SK-N-SH (cell line): Measurements from ENCODE around the gene PTPN18. TPM values are rescaled to one million over a fixed set of nuclear protein-coding genes. Genes with fewer than 3 reads are reported as not detected.

Experiments used
- CTCF ChIA-PET: fragments of 300-600, 350-600 bp; formaldehyde crosslinking; extraction: SDS; loops from one replicate; lab custom pipeline; 2021; lab: Yijun Ruan, JAX
- POLR2A ChIA-PET: fragments of 350-600 bp; sonication (Branson Sonifier 250); formaldehyde crosslinking; extraction: SDS; loops from one replicate; lab custom pipeline; 2020; ENCODE audit warnings: antibody characterized with exemption, inconsistent platforms; lab: Yijun Ruan, JAX
- DNase-seq: peaks from one replicate; pipeline ENCODE4 v3.0.0; 2012
- H2AFZ ChIP-seq: fragments of 200-600 bp; sonication (generic); 2 replicates; pipeline ENCODE4 v1.8.1; 2016; ENCODE audit warnings: antibody characterized with exemption, mild to moderate bottlenecking, low read depth
- H3F3A ChIP-seq: fragments of 200-600 bp; sonication (generic); replicated peaks from 2 replicates; pipeline ENCODE3; 2016; ENCODE audit warnings: antibody characterized with exemption, mild to moderate bottlenecking; ENCODE audit not compliant: insufficient read depth
- H3K27ac ChIP-seq, 2 experiments: fragments of 200-500 bp in 1 of 2; fragments of 200-600 bp in 1 of 2; sonication (Bioruptor generic) in 1 of 2; sonication (generic), shearing (Covaris generic) in 1 of 2; 2 replicates each; pipeline versions ENCODE4 v1.5.1 to v1.6.1; 2014 to 2016; ENCODE audit warnings: low read depth in 2 of 2, inconsistent platforms in 1 of 2, low read length in 1 of 2, mild to moderate bottlenecking in 1 of 2, mixed read lengths in 1 of 2
- H3K27me3 ChIP-seq: fragments of 200-600 bp; sonication (generic), shearing (Covaris generic); 2 replicates; pipeline ENCODE4 v1.6.1; 2016; ENCODE audit warnings: mixed run types; ENCODE audit not compliant: insufficient read depth
- H3K36me3 ChIP-seq, 2 experiments: fragments of 200-500 bp in 1 of 2; fragments of 200-600 bp in 1 of 2; sonication (Bioruptor generic) in 1 of 2; sonication (generic) in 1 of 2; replicated peaks in 1 of 2; 2 replicates each; pipeline versions ENCODE3 to v1.5.1; 2014 to 2016; ENCODE audit warnings: low read length in 1 of 2, mild to moderate bottlenecking in 1 of 2; ENCODE audit not compliant: insufficient read depth in 2 of 2, control insufficient read depth in 1 of 2
- H3K4me1 ChIP-seq, 2 experiments: fragments of 200-500 bp in 1 of 2; fragments of 200-600 bp in 1 of 2; sonication (Bioruptor generic) in 1 of 2; sonication (generic), shearing (Covaris generic) in 1 of 2; 2 replicates each; pipeline versions ENCODE4 v1.5.1 to v1.6.1; 2014 to 2016; ENCODE audit warnings: low read depth in 1 of 2, low read length in 1 of 2, mixed run types in 1 of 2; ENCODE audit not compliant: insufficient read depth in 2 of 2, control insufficient read depth in 1 of 2
- H3K4me2 ChIP-seq: fragments of 200-600 bp; sonication (generic), shearing (Covaris generic); 2 replicates; pipeline ENCODE4 v1.6.1; 2017; ENCODE audit warnings: mixed run types
- H3K4me3 ChIP-seq, 2 experiments: fragments of 200-500 bp in 1 of 2; fragments of 200-600 bp in 1 of 2; sonication (Bioruptor generic) in 1 of 2; sonication (generic), shearing (Covaris generic) in 1 of 2; 2 replicates each; pipeline versions ENCODE4 v1.5.1 to v1.8.1; 2014 to 2016; ENCODE audit warnings: low read depth in 2 of 2, inconsistent platforms in 1 of 2, low read length in 1 of 2, mild to moderate bottlenecking in 1 of 2, mixed read lengths in 1 of 2, moderate library complexity in 1 of 2
- H3K79me2 ChIP-seq: fragments of 200-600 bp; sonication (generic); 2 replicates; pipeline ENCODE4 v1.8.1; 2017; ENCODE audit warnings: mild to moderate bottlenecking; ENCODE audit not compliant: insufficient read depth
- H3K9ac ChIP-seq: fragments of 200-600 bp; sonication (generic); 2 replicates; pipeline ENCODE4 v1.6.1; 2017; ENCODE audit warnings: mixed run types
- H3K9me2 ChIP-seq: fragments of 200-600 bp; sonication (generic); 2 replicates; pipeline ENCODE4 v1.6.1; 2017; ENCODE audit warnings: mixed run types
- H3K9me3 ChIP-seq: fragments of 200-600 bp; sonication (generic); 2 replicates; pipeline ENCODE4 v1.6.1; 2017; ENCODE audit warnings: mixed run types, mild to moderate bottlenecking, moderate library complexity
- H4K20me1 ChIP-seq: fragments of 200-600 bp; sonication (generic); 2 replicates; pipeline ENCODE4 v1.6.1; 2017; ENCODE audit warnings: mild to moderate bottlenecking, mixed run types; ENCODE audit not compliant: insufficient read depth
- CHD2 ChIP-seq: fragments of 150-350 bp; IDR thresholded peaks from 2 replicates; pipeline ENCODE4 v1.6.1; 2018; ENCODE audit warnings: low read length; ENCODE audit not compliant: partially characterized antibody
- EP300 ChIP-seq, 2 experiments: IDR thresholded peaks; 2 replicates each; pipeline versions ENCODE4 v1.4.0 to v1.6.1; 2012; ENCODE audit warnings: borderline replicate concordance in 1 of 2, low read depth in 1 of 2, low read length in 1 of 2
- EZH2phosphoT487 ChIP-seq: fragments of 200-600 bp; sonication (generic); IDR thresholded peaks from 2 replicates; pipeline ENCODE4 v1.6.1; 2017; ENCODE audit warnings: low read depth, mixed run types, mild to moderate bottlenecking, antibody characterized with exemption, moderate library complexity, borderline replicate concordance
- FOXJ3 ChIP-seq: sonication (generic); formaldehyde crosslinking; IDR thresholded peaks from 2 replicates; pipeline ENCODE4 v1.5.1; 2020; ENCODE audit warnings: mild to moderate bottlenecking, missing genetic modification reagents
- MEF2A ChIP-seq: IDR thresholded peaks from 2 replicates; pipeline ENCODE4 v1.4.0; 2012; ENCODE audit warnings: low read depth, borderline replicate concordance
- MXI1 ChIP-seq: IDR thresholded peaks from 2 replicates; pipeline ENCODE4 v1.6.1; 2012; ENCODE audit warnings: mild to moderate bottlenecking, low read depth, low read length, improper control_type of control experiment
- NRF1 ChIP-seq: IDR thresholded peaks from 2 replicates; pipeline ENCODE4 v1.6.1; 2012; ENCODE audit warnings: low read depth, mild to moderate bottlenecking, low read length
- RFX5 ChIP-seq: IDR thresholded peaks from 2 replicates; pipeline ENCODE4 v1.6.1; 2012; ENCODE audit warnings: mild to moderate bottlenecking, improper control_type of control experiment, low read length
- SIN3A ChIP-seq: IDR thresholded peaks from 2 replicates; pipeline ENCODE4 v1.6.1; 2012; ENCODE audit warnings: low read depth, mild to moderate bottlenecking, low read length, moderate library complexity, borderline replicate concordance
- SMC3 ChIP-seq: IDR thresholded peaks from 2 replicates; pipeline ENCODE4 v1.6.1; 2012; ENCODE audit warnings: low read depth, low read length, improper control_type of control experiment
- TCF12 ChIP-seq: IDR thresholded peaks from 2 replicates; pipeline ENCODE4 v1.4.0; 2012
- TEAD4 ChIP-seq: IDR thresholded peaks from 2 replicates; pipeline ENCODE4 v1.4.0; 2012; ENCODE audit warnings: mild to moderate bottlenecking, borderline replicate concordance; ENCODE audit not compliant: insufficient read depth
- YY1 ChIP-seq: IDR thresholded peaks from 2 replicates; pipeline ENCODE4 v1.4.0; 2012; ENCODE audit warnings: low read depth, mild to moderate bottlenecking
- WGBS: methylation state at CpG from one replicate; pipeline ENCODE4 v1.1.6; 2017; ENCODE audit warnings: low lambda C conversion rate; 5-methylcytosine and 5-hydroxymethylcytosine counted together
- polyA plus RNA-seq, 3 experiments: library from polyadenylated mRNA; depleted of rRNA; stranded (reverse); fragments of >200 nt; gene quantifications; 2 replicates each; pipeline ENCODE4 v1.2.3, GENCODE V29; 2012
- TF ChIP-seq, protein P1 (sequence below): IDR thresholded peaks from 2 replicates; pipeline ENCODE4 v1.4.0; 2012; ENCODE audit warnings: low read depth, borderline replicate concordance
- TF ChIP-seq, protein P2 (sequence below): IDR thresholded peaks from 2 replicates; pipeline ENCODE4 v1.4.0; 2012; ENCODE audit warnings: low read depth

The PTPN18 gene
- polyA plus RNA-seq, 1 of the 3 experiments (the other 2 are of a cell fraction) = 30.4 TPM

DNA sequence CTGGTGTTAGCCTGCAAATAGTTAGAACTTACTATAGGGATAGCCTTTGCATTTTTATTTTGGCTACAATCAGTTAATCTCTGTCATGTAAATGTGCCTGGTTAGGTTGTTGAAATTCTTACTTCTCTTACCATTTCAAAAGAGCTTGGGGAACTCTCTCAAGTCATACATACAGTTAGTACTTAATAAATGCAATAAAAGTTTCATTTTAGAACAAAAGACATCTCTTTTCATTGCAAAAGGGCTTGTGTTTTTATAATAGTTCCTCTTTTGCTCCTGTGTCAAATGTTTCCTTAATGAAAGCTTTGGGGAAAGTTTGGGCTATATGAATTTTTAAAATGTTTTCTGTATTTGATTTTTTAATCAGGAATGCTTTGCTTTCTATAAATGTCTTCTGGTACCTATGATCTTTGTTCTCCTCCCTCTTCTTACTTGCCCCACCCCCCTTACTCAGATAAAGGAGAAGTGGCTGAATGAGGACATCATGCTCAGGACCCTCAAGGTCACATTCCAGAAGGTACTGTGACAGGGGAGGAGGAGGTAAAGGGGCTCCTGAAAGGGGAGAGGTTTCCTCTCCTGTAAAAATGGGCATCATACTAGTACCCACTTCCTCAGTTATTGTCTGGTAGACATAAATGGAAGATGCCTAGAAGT lies 13.6 kb downstream of the PTPN18 start:
- H3K36me3 ChIP-seq = peaks cover 0 to 3% of the 10 kb centered on the region in 2 experiments
- H3K27me3 ChIP-seq = no peaks in the 10 kb centered on the region
- peaks cover 0 to 18% of the 10 kb centered on the region in 2 experiments; a peak in 1 of 4 replicates for H3K4me1 ChIP-seq
- H4K20me1 ChIP-seq = no peaks in the 10 kb centered on the region
- POLR2A ChIA-PET = no interaction called here
- CTCF ChIA-PET = interaction anchor here (0.8 to 2.9 kb wide), 2 partner anchors 14 to 15 kb away, joined by 3 to 10 read pairs; partner anchors contain the start of gene PTPN18
- no peak overlapping the region for H3K4me2 ChIP-seq
- H3K9me3 ChIP-seq = no peaks in the 10 kb centered on the region
- H3K27ac ChIP-seq = no peak overlapping the region
- no peak overlapping the region for H2AFZ ChIP-seq
- DNase-seq = no peak
- no peak for TF ChIP-seq EP300 (IDR thresholded peaks at IDR 0.05; ENCODE audit: borderline replicate concordance in 1 of 2, low read depth in 1 of 2, low read length in 1 of 2)
- TF ChIP-seq, protein P1, sequence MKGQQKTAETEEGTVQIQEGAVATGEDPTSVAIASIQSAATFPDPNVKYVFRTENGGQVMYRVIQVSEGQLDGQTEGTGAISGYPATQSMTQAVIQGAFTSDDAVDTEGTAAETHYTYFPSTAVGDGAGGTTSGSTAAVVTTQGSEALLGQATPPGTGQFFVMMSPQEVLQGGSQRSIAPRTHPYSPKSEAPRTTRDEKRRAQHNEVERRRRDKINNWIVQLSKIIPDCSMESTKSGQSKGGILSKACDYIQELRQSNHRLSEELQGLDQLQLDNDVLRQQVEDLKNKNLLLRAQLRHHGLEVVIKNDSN = no peak
- no peak for TF ChIP-seq MXI1
- no peak for TF ChIP-seq TCF12
- TF ChIP-seq YY1 = no peak
- no peak overlapping the region for H3K9ac ChIP-seq
- H3K79me2 ChIP-seq = peaks cover 32% of the 10 kb centered on the region
- no peaks in the 10 kb centered on the region for H3K9me2 ChIP-seq
- H3F3A ChIP-seq = peaks cover 3% of the 10 kb centered on the region
- H3K4me3 ChIP-seq = no peak overlapping the region

DNA sequence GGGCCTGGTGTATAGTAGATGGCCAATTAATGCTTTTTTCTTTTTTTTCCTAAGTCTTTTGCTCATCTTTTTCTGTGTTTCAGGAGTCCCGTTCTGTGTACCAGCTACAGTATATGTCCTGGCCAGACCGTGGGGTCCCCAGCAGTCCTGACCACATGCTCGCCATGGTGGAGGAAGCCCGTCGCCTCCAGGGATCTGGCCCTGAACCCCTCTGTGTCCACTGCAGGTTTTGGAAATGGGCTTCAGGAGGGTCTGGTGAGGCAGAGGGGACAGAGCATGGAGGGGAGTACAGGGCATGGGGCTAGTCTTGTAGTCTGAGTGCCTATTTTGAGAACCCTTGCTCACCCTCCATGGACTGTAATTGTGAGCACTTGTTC lies 14.1 kb downstream of the PTPN18 start:
- peaks cover 0 to 18% of the 10 kb centered on the region in 2 experiments; a peak in 1 of 4 replicates for H3K4me1 ChIP-seq
- ChIA-PET CTCF (interaction anchor here (2.9 kb wide), 1 partner anchor 15 kb away, joined by 10 read pairs; the partner anchor contains the start of gene PTPN18), POLR2A (no interaction called here)
- no peak for DNase-seq
- H3K4me2 ChIP-seq = no peak overlapping the region
- no peaks in the 10 kb centered on the region for H3K9me3 ChIP-seq
- H3K4me3 ChIP-seq = no peak overlapping the region
- H3K79me2 ChIP-seq = peaks cover 32% of the 10 kb centered on the region
- H3K36me3 ChIP-seq = peaks cover 0 to 3% of the 10 kb centered on the region in 2 experiments
- H3K9me2 ChIP-seq = no peaks in the 10 kb centered on the region
- H3F3A ChIP-seq = peaks cover 3% of the 10 kb centered on the region
- whole genome bisulfite sequencing = 99% methylated on average over 5 of the region's 5 CpGs
- H3K27ac ChIP-seq = no peak overlapping the region
- no peak overlapping the region for H3K9ac ChIP-seq
- H3K27me3 ChIP-seq = no peaks in the 10 kb centered on the region
- no peaks in the 10 kb centered on the region for H4K20me1 ChIP-seq
- TF ChIP-seq NRF1 = no peak
- no peak for TF ChIP-seq MXI1
- no peak for TF ChIP-seq SIN3A
- no peak for TF ChIP-seq SMC3
- no peak for TF ChIP-seq YY1
- no peak for TF ChIP-seq FOXJ3
- TF ChIP-seq EP300 (IDR thresholded peaks at IDR 0.05; ENCODE audit: borderline replicate concordance in 1 of 2, low read depth in 1 of 2, low read length in 1 of 2) = no peak
- TF ChIP-seq, protein P2, sequence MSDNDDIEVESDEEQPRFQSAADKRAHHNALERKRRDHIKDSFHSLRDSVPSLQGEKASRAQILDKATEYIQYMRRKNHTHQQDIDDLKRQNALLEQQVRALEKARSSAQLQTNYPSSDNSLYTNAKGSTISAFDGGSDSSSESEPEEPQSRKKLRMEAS = no peak
- TF ChIP-seq EZH2phosphoT487 = no peak
- TF ChIP-seq TEAD4 = no peak
- TF ChIP-seq MEF2A = no peak
- TF ChIP-seq CHD2 = no peak
- TF ChIP-seq RFX5 = no peak
- no peak overlapping the region for H2AFZ ChIP-seq
